ENCODE measurements around the gene IRF2BP1. TPM values are rescaled to one million over a fixed set of nuclear protein-coding genes. Genes with fewer than 3 reads are reported as not detected.

The IRF2BP1 gene
- total and polyA plus RNA-seq, 10 donors = 10.0 to 29.4 (median 22.5) TPM

- Histone ChIP-seq H3K36me3 (peaks cover 0 to under 1% (median 0%) of the 10 kb centered on the region in 6 donors), H3K27ac (no peak overlapping the region), H3K4me1 (peaks cover 15 to 26% (median 25%) of the 10 kb centered on the region in 6 donors), H3K4me3 (no peak overlapping the region), H3K9me3 (no peaks in the 10 kb centered on the region), H3K27me3 (replicated peaks in 1 of 7) (peaks cover 0 to 28% (median 14%) of the 10 kb centered on the region in 7 donors)
- intact Hi-C loops (cut with DNase I; ENCODE audit: low total_unique reads) = no loop called here
- DNase-seq = no peak
- WGBS, 5 donors = 77 to 90% (median 79%) methylated on average over 11 of the region's 11 CpGs
- TF ChIP-seq CTCF (IDR thresholded peaks at IDR 0.05 in 8 of 11, conservative IDR thresholded peaks at IDR 0.05 in 3 of 11) = no peak
- TF ChIP-seq POLR2A (IDR thresholded peaks at IDR 0.05) = no peak
- TF ChIP-seq POLR2AphosphoS5 (IDR thresholded peaks at IDR 0.05) = no peak
Measured at GRCh38 chr19:45866400-45867176, 19.4 kb downstream of the IRF2BP1 start.

- WGBS, 5 donors = 73 to 84% (median 78%) methylated on average over 9 of the region's 9 CpGs
- no peak for TF ChIP-seq CTCF (IDR thresholded peaks at IDR 0.05 in 8 of 11, conservative IDR thresholded peaks at IDR 0.05 in 3 of 11)
- intact Hi-C loops (cut with DNase I; ENCODE audit: low total_unique reads) = no loop called here
- Histone ChIP-seq H3K27me3 (replicated peaks in 1 of 7) (peaks cover 0 to 28% (median 14%) of the 10 kb centered on the region in 7 donors), H3K9me3 (no peaks in the 10 kb centered on the region), H3K4me1 (peaks cover 25 to 38% (median 37%) of the 10 kb centered on the region in 6 donors), H3K36me3 (peaks cover 0 to 11% (median 0%) of the 10 kb centered on the region in 6 donors), H3K27ac (no peak overlapping the region), H3K4me3 (no peak overlapping the region)
- no peak for DNase-seq
Measured at GRCh38 chr19:45865269-45865948, 20.5 kb downstream of the IRF2BP1 start.

- TF ChIP-seq POLR2A (IDR thresholded peaks at IDR 0.05) (no peak), CTCF (IDR thresholded peaks at IDR 0.05 in 8 of 11, conservative IDR thresholded peaks at IDR 0.05 in 3 of 11) (no peak), POLR2AphosphoS5 (IDR thresholded peaks at IDR 0.05) (no peak)
- H3K36me3 ChIP-seq = peaks cover 0 to 19% (median 4%) of the 10 kb centered on the region in 6 donors
- peak overlapping the region in 2 of 8 donors; percentile 90 to 99 for H3K4me3 ChIP-seq
- peaks cover 0 to 28% (median 14%) of the 10 kb centered on the region in 7 donors for H3K27me3 ChIP-seq (replicated peaks in 1 of 7)
- no peaks in the 10 kb centered on the region for H3K9me3 ChIP-seq
- DNase-seq = no peak
- H3K4me1 ChIP-seq = peaks cover 25 to 45% (median 39%) of the 10 kb centered on the region in 6 donors
- intact Hi-C loops (cut with DNase I; ENCODE audit: low total_unique reads) = no loop called here
- 33 to 51% (median 39%) methylated on average over 12 of the region's 12 CpGs for WGBS, 5 donors
- H3K27ac ChIP-seq = no peak overlapping the region
Measured at GRCh38 chr19:45864629-45865082, 21.3 kb downstream of the IRF2BP1 start.

Data from spleen (tissue), 11 donors.